ENCODE results near the gene ATP6V0B. TPM values are rescaled to one million over a fixed set of nuclear protein-coding genes. Genes with fewer than 3 reads are reported as not detected.
A peak's percentile ranks its signal among the peaks of the same experiment; 100 is the strongest.

Gene ATP6V0B
- total and polyA plus RNA-seq, 2 of the 13 experiments (the other 11 are each of a cell fraction or from before 2014, with no cell fraction given), result 157 to 161 TPM

GRCh38 chr1:43933386-43934100, 41.2 kb upstream of the ATP6V0B start, which contains the start of gene ARTN:
Gene ARTN (plus strand): TSS chr1:43933801. CDS start chr1:43935657, 1,856 bp downstream.
- Histone ChIP-seq H3K9me3 (ENCODE audit: low read length) (no peaks in the 10 kb centered on the region), H3K27ac (ENCODE audit: extremely low read length, insufficient read depth, low read length) (no peak within 1 kb of the TSS), H3K4me2 (ENCODE audit: low read depth, low read length) (peak within 1 kb of the TSS; percentile 99), H3K4me1 (ENCODE audit: insufficient read depth, low read length) (peaks cover 39% of the 10 kb centered on the region), H3K27me3 (ENCODE audit: control insufficient read depth in 1 of 2, insufficient read depth in 2 of 2, low read length in 2 of 2) (no peaks in the 10 kb centered on the region), H3K9ac (ENCODE audit: insufficient read depth, low read depth, low read length) (no peak within 1 kb of the TSS), H3K36me3 (replicated peaks in 1 of 2; ENCODE audit: control insufficient read depth in 1 of 2, insufficient read depth in 2 of 2, low read length in 2 of 2) (no peaks in the 10 kb centered on the region; a peak in 1 of 5 replicates), H3K79me2 (ENCODE audit: insufficient read depth, low read length) (no peaks in the 10 kb centered on the region), H2AFZ (ENCODE audit: low read length) (no peak within 1 kb of the TSS), H3K4me3 (replicated peaks in 1 of 3; ENCODE audit: insufficient read depth in 1 of 3, low read depth in 2 of 3, low read length in 3 of 3) (peak within 1 kb of the TSS; percentile 39 to 84 (median 61)), H4K20me1 (ENCODE audit: insufficient read depth, low read length) (0 out of 2 replicates have a peak, but pooled peaks cover 2% of the 10 kb centered on the region)
- FAIRE-seq (no peak), ATAC-seq (peak; percentile 24), DNase-seq (ENCODE audit: low spot score) (no peak)
- ChIA-PET POLR2A (interaction anchor here (1.2 to 4.3 kb wide), 6 partner anchors 10 to 226 kb away, joined by 4 to 38 read pairs (median 6); partner anchors contain the start of genes IPO13, SLC6A9 and ST3GAL3), CTCF (ENCODE audit: low intra/inter-chr PET ratio, low total read pairs) (interaction anchor here (4.6 kb wide), 1 partner anchor 170 kb away, joined by 44 read pairs; no protein-coding TSS in a partner anchor)
- BruUV-seq (replicated peaks), result no TSS peak
- in situ Hi-C loops (cut with HindIII; ENCODE audit: extremely low pct_ligation_motif_present, low pct_unique_long_range_greater_than_20kb) (loop anchor here (5.0 kb wide), 2 partner anchors 176 to 406 kb away; no protein-coding TSS in a partner anchor), intact Hi-C loops (cut with micrococcal nuclease; ENCODE audit: unreplicated experiment) (loop anchor here (1.0 to 10.0 kb wide), 3 partner anchors 101 to 404 kb away; partner anchors contain the start of gene SLC6A9)
- WGBS (ENCODE audit: low lambda C conversion rate), result 2% methylated on average over 21 of the region's 42 CpGs
- TF ChIP-seq SRY (CRISPR knock-in tag; IDR thresholded peaks at IDR 0.05) (peak; percentile 27; the same call in 1 of the 2 replicates), SNAPC4 (CRISPR knock-in tag; IDR thresholded peaks at IDR 0.05) (0 out of 2 replicates have a peak, but pooled peaks have one; percentile 24), HES4 (CRISPR knock-in tag; IDR thresholded peaks at IDR 0.05; ENCODE audit: borderline replicate concordance) (peak; percentile 11; the same call in 1 of the 2 replicates), FOXO4 (CRISPR knock-in tag; conservative IDR thresholded peaks at IDR 0.05) (no peak), DR1 (CRISPR knock-in tag; IDR thresholded peaks at IDR 0.05) (0 out of 2 replicates have a peak, but pooled peaks have one; percentile 33), ZNF660 (CRISPR knock-in tag; IDR thresholded peaks at IDR 0.05; ENCODE audit: borderline replicate concordance, low read depth) (no peak), THAP7 (CRISPR knock-in tag; IDR thresholded peaks at IDR 0.05) (0 out of 2 replicates have a peak, but pooled peaks have one; percentile 43), ZNF230 (CRISPR knock-in tag; IDR thresholded peaks at IDR 0.05) (no peak; the same call in 1 of the 2 replicates), BCL3 (CRISPR knock-in tag; IDR thresholded peaks at IDR 0.05) (0 out of 2 replicates have a peak, but pooled peaks have one; percentile 14), ZNF709 (CRISPR knock-in tag; IDR thresholded peaks at IDR 0.05) (0 out of 2 replicates have a peak, but pooled peaks have one; percentile 37), RBM39 (IDR thresholded peaks at IDR 0.05; ENCODE audit: low read depth, low read length, poor library complexity, severe bottlenecking) (peak; percentile 43), ONECUT2 (CRISPR knock-in tag; IDR thresholded peaks at IDR 0.05) (no peak), YY1 (IDR thresholded peaks at IDR 0.05; ENCODE audit: insufficient read depth, insufficient replicate concordance, low read depth, low read length) (no peak)

Data from HepG2 (cell line).